ENCODE data around the gene CUL1. TPM values are rescaled to one million over a fixed set of nuclear protein-coding genes. Genes with fewer than 3 reads are reported as not detected.

The CUL1 gene
- total RNA-seq, 1 experiment from 2014 or later, result 53.1 TPM

- H3K79me2 ChIP-seq (ENCODE audit: insufficient read depth, low read length), result peaks cover 5% of the 10 kb centered on the region; the same call in 1 of the 2 replicates
- no peak overlapping the region for H2AFZ ChIP-seq (ENCODE audit: low read depth, low read length, poor library complexity, severe bottlenecking)
- TF ChIP-seq ELF1 (IDR thresholded peaks at IDR 0.05; ENCODE audit: borderline replicate concordance, low read depth) (no peak), EZH2 (IDR thresholded peaks at IDR 0.05) (no peak), ATF3 (IDR thresholded peaks at IDR 0.05) (no peak), EGR1 (IDR thresholded peaks at IDR 0.05; ENCODE audit: low read depth) (no peak), ZNF274 (IDR thresholded peaks at IDR 0.05; ENCODE audit: low read depth, low read length) (no peak), CBX3 (IDR thresholded peaks at IDR 0.05; ENCODE audit: low read depth) (no peak), YY1 (IDR thresholded peaks at IDR 0.05; ENCODE audit: extremely low read depth, insufficient replicate concordance, low read depth, low read length) (no peak), CEBPB (IDR thresholded peaks at IDR 0.05; ENCODE audit: low read depth) (no peak), SIN3A (IDR thresholded peaks at IDR 0.05; ENCODE audit: low read depth) (no peak), MAX (IDR thresholded peaks at IDR 0.05) (no peak), POLR2AphosphoS5 (IDR thresholded peaks at IDR 0.05; ENCODE audit: low read depth, low read length) (no peak), SP1 (IDR thresholded peaks at IDR 0.05; ENCODE audit: low read depth) (no peak)
- H3K4me1 ChIP-seq (ENCODE audit: control insufficient read depth in 1 of 2, insufficient read depth in 2 of 2, low read length in 2 of 2), result peaks cover 5 to 10% of the 10 kb centered on the region in 2 experiments; a peak in 2 of 4 replicates
- no peaks in the 10 kb centered on the region for H3K9me2 ChIP-seq (ENCODE audit: insufficient read depth)
- BruUV-seq (replicated peaks), result no TSS peak
- H3K4me3 ChIP-seq (replicated peaks in 1 of 2; ENCODE audit: low read depth in 1 of 2, low read length in 2 of 2), result no peak overlapping the region
- intact Hi-C loops (cut with micrococcal nuclease), result loop anchor here (10.0 kb wide), 1 partner anchor 271 kb away; no protein-coding TSS in a partner anchor
- ChIA-PET CTCF (no interaction called here), RAD21 (ENCODE audit: low non-redundant PET in 1 of 2, low total read pairs in 2 of 2, uncharacterized antibody in 2 of 2, unreplicated experiment in 2 of 2) (no interaction called here), POLR2A (no interaction called here)
- H4K20me1 ChIP-seq (ENCODE audit: insufficient read depth), result no peaks in the 10 kb centered on the region
- no peaks in the 10 kb centered on the region for H3K36me3 ChIP-seq (ENCODE audit: control insufficient read depth in 1 of 2, insufficient read depth in 2 of 2, low read length in 2 of 2)
- H3K9me3 ChIP-seq (ENCODE audit: control insufficient read depth in 1 of 2, insufficient read depth in 1 of 2, low read depth in 1 of 2, low read length in 2 of 2), result no peaks in the 10 kb centered on the region
- no peaks in the 10 kb centered on the region for H3K27me3 ChIP-seq (ENCODE audit: insufficient read depth, low read length)
- H3K27ac ChIP-seq (ENCODE audit: low read depth, low read length), result no peak overlapping the region
- DNase-seq (ENCODE audit: low read depth, low spot score), result no peak
- no peak overlapping the region for H3K4me2 ChIP-seq (ENCODE audit: low read length)
- no peak for ATAC-seq
- no peak overlapping the region for H3K9ac ChIP-seq (ENCODE audit: low read length)
Measured at GRCh38 chr7:148693651-148694050, 5.1 kb upstream of the CUL1 start.

DNA sequence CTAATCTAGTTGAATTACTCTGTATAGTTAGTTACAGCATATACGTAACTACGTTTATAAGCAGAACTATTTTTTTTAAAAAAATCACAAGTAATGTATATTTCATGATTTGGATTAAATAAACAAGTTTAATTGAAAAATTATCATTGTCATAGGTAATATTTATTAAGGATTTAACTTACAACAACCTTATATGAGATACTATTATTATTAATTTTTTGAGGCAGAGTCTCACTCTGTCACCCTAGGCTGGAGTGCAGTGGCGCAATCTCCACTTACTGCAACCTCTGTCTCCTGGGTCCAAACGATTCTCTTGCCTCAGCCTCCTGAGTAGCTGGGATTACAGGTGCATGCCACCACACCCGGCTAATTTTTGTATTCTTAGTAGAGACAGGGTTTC, 4.1 kb upstream of the CUL1 start:
- TF ChIP-seq POLR2A (IDR thresholded peaks at IDR 0.05; ENCODE audit: borderline replicate concordance, extremely low read depth, insufficient read depth, insufficient read length), result no peak
- TF ChIP-seq ZNF274 (IDR thresholded peaks at IDR 0.05; ENCODE audit: low read depth, low read length), result no peak
- no peak for TF ChIP-seq CBX3 (IDR thresholded peaks at IDR 0.05; ENCODE audit: low read depth)
- no peak for TF ChIP-seq RAD21 (IDR thresholded peaks at IDR 0.05; ENCODE audit: low read depth)
- TF ChIP-seq EGR1 (IDR thresholded peaks at IDR 0.05; ENCODE audit: low read depth), result no peak
- no peak for TF ChIP-seq ELF1 (IDR thresholded peaks at IDR 0.05; ENCODE audit: borderline replicate concordance, low read depth)
- TF ChIP-seq ATF3 (IDR thresholded peaks at IDR 0.05), result no peak
- TF ChIP-seq MAX (IDR thresholded peaks at IDR 0.05), result no peak
- no peak for TF ChIP-seq EZH2phosphoT487 (IDR thresholded peaks at IDR 0.05; ENCODE audit: borderline replicate concordance)
- TF ChIP-seq, protein P1, sequence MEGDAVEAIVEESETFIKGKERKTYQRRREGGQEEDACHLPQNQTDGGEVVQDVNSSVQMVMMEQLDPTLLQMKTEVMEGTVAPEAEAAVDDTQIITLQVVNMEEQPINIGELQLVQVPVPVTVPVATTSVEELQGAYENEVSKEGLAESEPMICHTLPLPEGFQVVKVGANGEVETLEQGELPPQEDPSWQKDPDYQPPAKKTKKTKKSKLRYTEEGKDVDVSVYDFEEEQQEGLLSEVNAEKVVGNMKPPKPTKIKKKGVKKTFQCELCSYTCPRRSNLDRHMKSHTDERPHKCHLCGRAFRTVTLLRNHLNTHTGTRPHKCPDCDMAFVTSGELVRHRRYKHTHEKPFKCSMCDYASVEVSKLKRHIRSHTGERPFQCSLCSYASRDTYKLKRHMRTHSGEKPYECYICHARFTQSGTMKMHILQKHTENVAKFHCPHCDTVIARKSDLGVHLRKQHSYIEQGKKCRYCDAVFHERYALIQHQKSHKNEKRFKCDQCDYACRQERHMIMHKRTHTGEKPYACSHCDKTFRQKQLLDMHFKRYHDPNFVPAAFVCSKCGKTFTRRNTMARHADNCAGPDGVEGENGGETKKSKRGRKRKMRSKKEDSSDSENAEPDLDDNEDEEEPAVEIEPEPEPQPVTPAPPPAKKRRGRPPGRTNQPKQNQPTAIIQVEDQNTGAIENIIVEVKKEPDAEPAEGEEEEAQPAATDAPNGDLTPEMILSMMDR (IDR thresholded peaks at IDR 0.05 in 2 of 3, conservative IDR thresholded peaks at IDR 0.05 in 1 of 3; ENCODE audit: borderline replicate concordance in 1 of 3, insufficient read depth in 1 of 3, low read depth in 2 of 3, low read length in 2 of 3), result no peak

More for the DNA sequence above, 4.1 kb upstream of the CUL1 start:
- intact Hi-C loops (cut with micrococcal nuclease), result loop anchor here (10.0 kb wide), 1 partner anchor 270 kb away; no protein-coding TSS in a partner anchor
- Histone ChIP-seq H3K9me3 (ENCODE audit: control insufficient read depth in 1 of 2, insufficient read depth in 1 of 2, low read depth in 1 of 2, low read length in 2 of 2) (no peaks in the 10 kb centered on the region), H3K79me2 (ENCODE audit: insufficient read depth, low read length) (peaks cover 13% of the 10 kb centered on the region; the same call in 1 of the 2 replicates), H3K27ac (ENCODE audit: low read depth, low read length) (no peak overlapping the region), H3K4me2 (ENCODE audit: low read length) (no peak overlapping the region), H3K9ac (ENCODE audit: low read length) (no peak overlapping the region), H3K4me3 (replicated peaks in 1 of 2; ENCODE audit: low read depth in 1 of 2, low read length in 2 of 2) (no peak overlapping the region), H3K36me3 (ENCODE audit: control insufficient read depth in 1 of 2, insufficient read depth in 2 of 2, low read length in 2 of 2) (no peaks in the 10 kb centered on the region), H2AFZ (ENCODE audit: low read depth, low read length, poor library complexity, severe bottlenecking) (no peak overlapping the region), H3K9me2 (ENCODE audit: insufficient read depth) (no peaks in the 10 kb centered on the region), H3K4me1 (ENCODE audit: control insufficient read depth in 1 of 2, insufficient read depth in 2 of 2, low read length in 2 of 2) (peaks cover 5 to 10% of the 10 kb centered on the region in 2 experiments; a peak in 2 of 4 replicates), H3K27me3 (ENCODE audit: insufficient read depth, low read length) (no peaks in the 10 kb centered on the region), H4K20me1 (ENCODE audit: insufficient read depth) (no peaks in the 10 kb centered on the region)
- ChIA-PET RAD21 (ENCODE audit: low non-redundant PET in 1 of 2, low total read pairs in 2 of 2, uncharacterized antibody in 2 of 2, unreplicated experiment in 2 of 2) (no interaction called here), POLR2A (no interaction called here), CTCF (no interaction called here)
- no peak for ATAC-seq
- BruUV-seq (replicated peaks), result no TSS peak
- no peak for DNase-seq (ENCODE audit: low read depth, low spot score)

Measured in HCT116 (cell line).